Measurements from ENCODE around the gene JPH2. TPM values are rescaled to one million over a fixed set of nuclear protein-coding genes. Genes with fewer than 3 reads are reported as not detected.

JPH2 gene
- total and polyA plus RNA-seq, 10 of the 15 experiments (the other 5 are each of a cell fraction or from before 2014, with no cell fraction given): 0.16 TPM; not detected in 9

DNA sequence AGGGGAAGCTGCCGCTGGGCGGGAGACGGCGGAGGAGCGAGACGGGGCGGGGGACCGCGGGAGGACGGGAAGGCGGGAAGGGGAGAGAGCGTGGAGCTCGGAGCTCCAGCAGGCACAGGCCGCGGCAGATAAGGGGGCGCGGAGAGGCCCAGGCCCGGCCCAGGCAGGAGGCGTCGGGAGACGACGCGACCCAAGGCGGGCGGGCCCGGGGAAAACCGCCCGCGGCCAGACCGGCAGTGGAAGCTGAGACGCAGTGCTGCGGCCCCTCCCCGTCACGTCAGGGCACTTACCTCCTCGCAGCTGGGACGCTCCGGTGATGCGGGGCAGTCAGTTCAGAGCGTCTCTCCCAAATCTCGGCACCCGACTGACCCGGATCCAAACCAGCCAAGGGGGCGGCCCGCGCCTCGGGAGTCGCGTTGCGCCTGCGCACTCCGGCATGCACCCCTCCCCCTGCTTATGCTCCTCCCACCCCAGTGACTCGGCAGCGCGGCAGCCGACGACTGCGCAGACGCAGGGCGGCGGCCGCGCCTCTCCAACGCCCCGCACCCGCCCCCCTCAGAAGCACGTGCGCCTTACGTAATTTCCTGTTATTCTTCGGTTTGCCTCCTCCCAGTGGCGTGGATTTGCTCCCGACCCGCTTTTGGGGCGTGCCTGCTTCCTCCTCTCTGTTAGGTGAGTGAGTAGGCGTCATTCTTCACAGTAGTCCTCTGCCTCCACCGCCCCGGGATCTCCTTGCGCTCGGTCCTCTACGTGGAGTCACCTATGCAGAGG is 23.6 kb upstream of the JPH2 start, which contains the start of gene OSER1 (continued):
- TF ChIP-seq MXI1 (IDR thresholded peaks at IDR 0.05; ENCODE audit: low read depth, low read length) (peak; percentile 81), USF2 (IDR thresholded peaks at IDR 0.05; ENCODE audit: borderline replicate concordance, low read depth, low read length) (peak; percentile 75), NR2C1 (IDR thresholded peaks at IDR 0.05) (peak; percentile 95)

GRCh38 chr20:44209686-44210405 is 22.9 kb upstream of the JPH2 start:
- Histone ChIP-seq H3K4me2 (ENCODE audit: control insufficient read depth, insufficient read depth) (peak overlapping the region; percentile 92), H3K27me3 (replicated peaks in 1 of 2; ENCODE audit: control insufficient read depth in 2 of 2, insufficient read depth in 2 of 2, low read length in 1 of 2) (no peaks in the 10 kb centered on the region), H4K20me1 (ENCODE audit: control insufficient read depth, insufficient read depth) (no peaks in the 10 kb centered on the region), H3K4me3 (peak overlapping the region; percentile 98), H3K36me3 (ENCODE audit: control insufficient read depth in 2 of 2, insufficient read depth in 2 of 2, low read length in 1 of 2) (peaks cover 0 to 9% of the 10 kb centered on the region in 2 experiments; a peak in 1 of 4 replicates), H3K27ac (ENCODE audit: control insufficient read depth, insufficient read depth) (peak overlapping the region; percentile 89), H3K79me2 (ENCODE audit: control insufficient read depth, insufficient read depth, low read length) (peaks cover 46% of the 10 kb centered on the region), H3K4me1 (ENCODE audit: control insufficient read depth, insufficient read depth, low read length) (peaks cover 4% of the 10 kb centered on the region; the same call in 1 of the 2 replicates), H3K9ac (ENCODE audit: control insufficient read depth, insufficient read depth, low read length) (peak overlapping the region; percentile 90), H2AFZ (ENCODE audit: control insufficient read depth, low read depth, low read length) (peak overlapping the region; percentile 62; the same call in 1 of the 2 replicates), H3K9me3 (replicated peaks; ENCODE audit: control insufficient read depth, insufficient read depth, low read length) (no peaks in the 10 kb centered on the region)
- no TSS peak for BruUV-seq (replicated peaks)
- FAIRE-seq (no peak), ATAC-seq (peak; percentile 2), DNase-seq (ENCODE audit: low read depth, low spot score) (no peak)
- in situ Hi-C loops (cut with MboI) (loop anchor here (10.0 kb wide), 1 partner anchor 395 kb away; no protein-coding TSS in a partner anchor), intact Hi-C loops (cut with micrococcal nuclease; ENCODE audit: unreplicated experiment) (loop anchor here (2.0 kb wide), 1 partner anchor 753 kb away; the partner anchor contains the start of gene SRSF6)
- CTCF ChIA-PET: interaction anchor here (0.6 to 2.8 kb wide), 3 partner anchors 9 to 311 kb away, joined by 3 to 14 read pairs (median 4); partner anchors contain the start of gene FITM2
- POLR2A ChIA-PET: no interaction called here
- RAD21 ChIA-PET (ENCODE audit: unreplicated experiment): no interaction called here
- WGBS (ENCODE audit: insufficient coverage, insufficient replicate concordance, low lambda C conversion rate, missing lambda C conversion rate): under 1% methylated on average over 27 of the region's 31 CpGs
- SMC1A ChIA-PET (ENCODE audit: uncharacterized antibody, unreplicated experiment): interaction anchor here (0.7 kb wide), 1 partner anchor 395 kb away, joined by 3 read pairs; no protein-coding TSS in a partner anchor
- TF ChIP-seq KDM1A (IDR thresholded peaks at IDR 0.05; ENCODE audit: borderline replicate concordance) (no peak), E2F4 (IDR thresholded peaks at IDR 0.05; ENCODE audit: low read depth, low read length) (no peak), IKZF2 (IDR thresholded peaks at IDR 0.05) (peak; percentile 43 to 47; a peak in 2 of 4 replicates), NRF1 (conservative IDR thresholded peaks at IDR 0.05; ENCODE audit: low read depth, low read length) (no peak), PRDM15 (CRISPR knock-in tag; IDR thresholded peaks at IDR 0.05) (no peak)
- TF ChIP-seq, protein P1, sequence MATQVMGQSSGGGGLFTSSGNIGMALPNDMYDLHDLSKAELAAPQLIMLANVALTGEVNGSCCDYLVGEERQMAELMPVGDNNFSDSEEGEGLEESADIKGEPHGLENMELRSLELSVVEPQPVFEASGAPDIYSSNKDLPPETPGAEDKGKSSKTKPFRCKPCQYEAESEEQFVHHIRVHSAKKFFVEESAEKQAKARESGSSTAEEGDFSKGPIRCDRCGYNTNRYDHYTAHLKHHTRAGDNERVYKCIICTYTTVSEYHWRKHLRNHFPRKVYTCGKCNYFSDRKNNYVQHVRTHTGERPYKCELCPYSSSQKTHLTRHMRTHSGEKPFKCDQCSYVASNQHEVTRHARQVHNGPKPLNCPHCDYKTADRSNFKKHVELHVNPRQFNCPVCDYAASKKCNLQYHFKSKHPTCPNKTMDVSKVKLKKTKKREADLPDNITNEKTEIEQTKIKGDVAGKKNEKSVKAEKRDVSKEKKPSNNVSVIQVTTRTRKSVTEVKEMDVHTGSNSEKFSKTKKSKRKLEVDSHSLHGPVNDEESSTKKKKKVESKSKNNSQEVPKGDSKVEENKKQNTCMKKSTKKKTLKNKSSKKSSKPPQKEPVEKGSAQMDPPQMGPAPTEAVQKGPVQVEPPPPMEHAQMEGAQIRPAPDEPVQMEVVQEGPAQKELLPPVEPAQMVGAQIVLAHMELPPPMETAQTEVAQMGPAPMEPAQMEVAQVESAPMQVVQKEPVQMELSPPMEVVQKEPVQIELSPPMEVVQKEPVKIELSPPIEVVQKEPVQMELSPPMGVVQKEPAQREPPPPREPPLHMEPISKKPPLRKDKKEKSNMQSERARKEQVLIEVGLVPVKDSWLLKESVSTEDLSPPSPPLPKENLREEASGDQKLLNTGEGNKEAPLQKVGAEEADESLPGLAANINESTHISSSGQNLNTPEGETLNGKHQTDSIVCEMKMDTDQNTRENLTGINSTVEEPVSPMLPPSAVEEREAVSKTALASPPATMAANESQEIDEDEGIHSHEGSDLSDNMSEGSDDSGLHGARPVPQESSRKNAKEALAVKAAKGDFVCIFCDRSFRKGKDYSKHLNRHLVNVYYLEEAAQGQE (IDR thresholded peaks at IDR 0.05; ENCODE audit: low read depth, low read length): peak; percentile 51; the same call in 1 of the 2 replicates

Measured in GM12878 (cell line).